Testis (tissue), 3 donors: Measurements from ENCODE around the gene TMEM119. TPM values are rescaled to one million over a fixed set of nuclear protein-coding genes. Genes with fewer than 3 reads are reported as not detected.

Experiments
- DNase-seq: peaks from one replicate; pipeline ENCODE4 v3.0.0-alpha.2; 2019
- H3K27ac ChIP-seq, 2 donors: fragments of 200-600 bp; sonication (generic); one replicate each; pipeline ENCODE4 v1.5.1; 2019
- H3K27me3 ChIP-seq: fragments of 200-600 bp; sonication (generic); one replicate; pipeline ENCODE4 v1.5.1; 2019
- H3K36me3 ChIP-seq: fragments of 200-600 bp; sonication (generic); one replicate; pipeline ENCODE4 v1.5.1; 2017; ENCODE audit warnings: low read depth; ENCODE audit errors: missing control alignments
- H3K4me1 ChIP-seq: fragments of 200-600 bp; sonication (generic); one replicate; pipeline ENCODE4 v1.5.1; 2019
- H3K4me3 ChIP-seq, 2 donors: fragments of 200-600 bp; sonication (generic); one replicate each; pipeline ENCODE4 v1.5.1; 2017 to 2019
- H3K9me3 ChIP-seq: fragments of 200-600 bp; sonication (generic); one replicate; pipeline ENCODE4 v1.5.1; 2017
- POLR2A ChIP-seq: fragments of 450-650 bp; IDR thresholded peaks from one replicate; pipeline ENCODE4 v1.6.1; 2017; ENCODE audit warnings: antibody characterized with exemption, mild to moderate bottlenecking, moderate library complexity
- WGBS, 2 donors: methylation state at CpG; one replicate each; pipeline ENCODE4 v1.1.5; 2018; 5-methylcytosine and 5-hydroxymethylcytosine counted together
- intact Hi-C: fragments of 100-400 bp; cut with DNase I; formaldehyde crosslinking; loops from one replicate; pipeline ENCODE4 v1.15.1; 2023; ENCODE audit warnings: low total_unique reads
- polyA plus RNA-seq: library from polyadenylated mRNA; stranded (reverse); fragments of 350-450 nt; fragmentation: Illumina TruSeq; extraction: RNeasy Lipid Tissue Mini Kit (QIAGEN cat#74804); gene quantifications from one replicate; pipeline ENCODE4 v1.2.3, GENCODE V29; 2014; ENCODE audit warnings: low read depth, low replicate concordance; ENCODE audit not compliant: insufficient read depth
- total RNA-seq, 2 donors: library from RNA; depleted of rRNA; stranded (reverse); fragments of >200 nt; gene quantifications; one replicate each; pipeline ENCODE4 v1.2.3, GENCODE V29; 2016
- TF ChIP-seq, protein P1 (sequence below), 3 experiments: fragments of 450-650 bp in 2 of 3; fragments of 200-600 bp in 1 of 3; sonication (generic) in 1 of 3; IDR thresholded peaks; one replicate each; pipeline ENCODE4 v1.5.1; 2016 to 2019; ENCODE audit warnings: antibody characterized with exemption in 3 of 3, mild to moderate bottlenecking in 2 of 3, moderate library complexity in 1 of 3

TMEM119 gene
- total and polyA plus RNA-seq, 3 donors from 2014 or later, result 5.3 to 17.1 (median 9.6) TPM

DNA sequence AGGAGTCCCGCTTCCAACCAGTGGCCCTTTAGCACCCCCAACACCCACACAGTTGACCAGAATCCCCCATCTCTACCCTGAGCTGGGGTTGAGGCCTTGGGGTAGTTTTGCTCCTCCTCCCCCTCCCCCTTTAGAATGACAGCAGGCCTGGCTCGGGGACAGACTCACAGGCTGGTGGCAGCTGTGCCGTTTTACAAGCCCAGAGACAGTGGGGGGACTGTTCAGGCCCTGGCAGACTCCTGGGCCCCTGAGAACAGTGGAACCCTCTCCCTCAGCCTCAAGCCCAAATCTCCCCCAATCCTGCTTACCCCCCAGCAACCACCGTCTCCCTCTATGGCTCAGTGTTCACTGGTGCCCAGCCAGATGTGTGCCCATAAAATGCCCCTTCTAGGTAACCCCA lies 10.1 kb downstream of the TMEM119 start:
- no peak for DNase-seq
- WGBS, 2 donors, result 67 to 85% methylated on average over 4 of the region's 4 CpGs
- no peak overlapping the region for H3K4me3 ChIP-seq
- intact Hi-C loops, result no loop called here
- no peaks in the 10 kb centered on the region for H3K36me3 ChIP-seq
- H3K4me1 ChIP-seq, result peaks cover 8% of the 10 kb centered on the region
- H3K9me3 ChIP-seq, result no peaks in the 10 kb centered on the region
- no peak overlapping the region for H3K27ac ChIP-seq
- no peaks in the 10 kb centered on the region for H3K27me3 ChIP-seq
- TF ChIP-seq, protein P1, sequence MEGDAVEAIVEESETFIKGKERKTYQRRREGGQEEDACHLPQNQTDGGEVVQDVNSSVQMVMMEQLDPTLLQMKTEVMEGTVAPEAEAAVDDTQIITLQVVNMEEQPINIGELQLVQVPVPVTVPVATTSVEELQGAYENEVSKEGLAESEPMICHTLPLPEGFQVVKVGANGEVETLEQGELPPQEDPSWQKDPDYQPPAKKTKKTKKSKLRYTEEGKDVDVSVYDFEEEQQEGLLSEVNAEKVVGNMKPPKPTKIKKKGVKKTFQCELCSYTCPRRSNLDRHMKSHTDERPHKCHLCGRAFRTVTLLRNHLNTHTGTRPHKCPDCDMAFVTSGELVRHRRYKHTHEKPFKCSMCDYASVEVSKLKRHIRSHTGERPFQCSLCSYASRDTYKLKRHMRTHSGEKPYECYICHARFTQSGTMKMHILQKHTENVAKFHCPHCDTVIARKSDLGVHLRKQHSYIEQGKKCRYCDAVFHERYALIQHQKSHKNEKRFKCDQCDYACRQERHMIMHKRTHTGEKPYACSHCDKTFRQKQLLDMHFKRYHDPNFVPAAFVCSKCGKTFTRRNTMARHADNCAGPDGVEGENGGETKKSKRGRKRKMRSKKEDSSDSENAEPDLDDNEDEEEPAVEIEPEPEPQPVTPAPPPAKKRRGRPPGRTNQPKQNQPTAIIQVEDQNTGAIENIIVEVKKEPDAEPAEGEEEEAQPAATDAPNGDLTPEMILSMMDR (IDR thresholded peaks at IDR 0.05), result no peak
- TF ChIP-seq POLR2A, result no peak

DNA sequence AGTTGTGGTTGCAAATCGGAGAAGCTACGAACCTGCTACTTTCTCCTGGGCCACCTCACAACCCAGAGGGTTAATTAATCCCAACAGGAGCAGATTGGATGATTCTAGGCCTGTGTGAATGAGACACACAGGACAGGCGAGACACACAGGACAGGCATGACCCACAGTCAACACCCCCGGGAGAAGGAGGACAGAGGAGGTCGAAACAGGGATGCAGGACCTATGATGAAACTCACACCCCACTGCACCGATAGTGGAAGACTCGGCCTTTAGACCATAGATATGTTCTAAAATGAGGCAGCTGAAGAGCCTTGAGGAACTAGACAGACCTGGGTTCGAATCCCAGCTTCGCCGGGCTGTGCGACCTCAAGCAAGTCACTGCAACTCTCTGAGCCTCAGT lies 11.6 kb downstream of the TMEM119 start:
- no peak for TF ChIP-seq POLR2A
- TF ChIP-seq, protein P1 (IDR thresholded peaks at IDR 0.05), result no peak
- Histone ChIP-seq H3K4me1 (peaks cover 11% of the 10 kb centered on the region), H3K9me3 (no peaks in the 10 kb centered on the region), H3K4me3 (no peak overlapping the region), H3K27me3 (no peaks in the 10 kb centered on the region), H3K36me3 (no peaks in the 10 kb centered on the region), H3K27ac (no peak overlapping the region)
- intact Hi-C loops, result no loop called here
- no peak for DNase-seq
- 92 to 98% methylated on average over 11 of the region's 11 CpGs for WGBS, 2 donors

DNA sequence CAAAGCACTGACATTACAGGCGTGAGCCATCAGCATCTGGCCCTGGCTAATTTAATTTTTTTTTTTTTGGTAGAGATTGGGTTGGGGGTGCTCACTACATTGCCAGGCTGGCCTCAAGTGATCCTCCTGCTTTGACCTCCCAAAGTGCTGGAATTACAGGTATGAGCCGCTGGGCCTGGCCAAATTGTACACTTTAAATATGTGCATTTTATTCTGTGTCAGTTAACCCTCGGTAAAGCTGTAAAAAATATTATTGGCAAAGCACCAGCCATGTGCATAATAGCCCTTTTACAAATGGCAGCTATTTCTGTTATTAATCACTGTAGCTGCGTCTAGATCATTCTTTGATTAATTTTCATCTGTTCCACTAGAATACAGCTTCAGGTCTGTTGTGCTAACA lies 12.0 kb downstream of the TMEM119 start:
- Histone ChIP-seq H3K4me3 (no peak overlapping the region), H3K36me3 (no peaks in the 10 kb centered on the region), H3K27ac (no peak overlapping the region), H3K9me3 (no peaks in the 10 kb centered on the region), H3K27me3 (no peaks in the 10 kb centered on the region), H3K4me1 (peaks cover 15% of the 10 kb centered on the region)
- intact Hi-C loops, result no loop called here
- WGBS, 2 donors, result 77 to 83% methylated on average over 4 of the region's 4 CpGs
- no peak for TF ChIP-seq POLR2A
- TF ChIP-seq, protein P1 (IDR thresholded peaks at IDR 0.05), result no peak
- DNase-seq, result no peak

DNA sequence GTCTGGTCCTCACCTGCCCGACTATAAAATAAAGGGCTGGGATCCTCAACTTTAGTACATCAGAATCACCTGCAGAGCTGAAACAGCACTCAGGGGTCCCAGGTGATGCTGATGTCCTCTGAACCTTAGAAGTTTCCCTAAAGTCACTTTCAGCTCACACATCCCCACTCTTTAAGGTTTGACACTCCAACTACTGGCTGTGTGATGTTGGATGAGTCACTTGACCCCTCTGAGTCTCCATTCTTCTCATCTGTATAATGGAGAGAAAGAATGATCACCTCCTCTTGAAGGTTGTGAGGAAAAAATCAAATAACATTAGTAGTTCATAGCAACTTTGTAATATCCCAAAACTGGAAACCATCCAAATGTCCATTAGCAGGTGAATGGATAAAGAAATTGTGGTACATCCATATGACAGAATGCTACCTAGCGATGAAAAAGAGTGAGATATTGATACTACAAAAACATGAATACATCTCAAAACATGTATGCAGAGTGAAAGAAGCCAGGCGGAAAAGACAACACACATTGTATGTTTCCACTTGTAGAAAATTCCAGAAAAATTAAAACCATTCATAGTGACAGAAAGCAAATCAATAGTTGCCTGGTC lies 13.3 kb downstream of the TMEM119 start:
- Histone ChIP-seq H3K9me3 (no peaks in the 10 kb centered on the region), H3K27ac (no peak overlapping the region), H3K4me3 (no peak overlapping the region), H3K4me1 (peaks cover 19% of the 10 kb centered on the region), H3K27me3 (no peaks in the 10 kb centered on the region), H3K36me3 (no peaks in the 10 kb centered on the region)
- TF ChIP-seq, protein P1 (IDR thresholded peaks at IDR 0.05), result no peak
- no peak for TF ChIP-seq POLR2A
- DNase-seq, result no peak
- intact Hi-C loops, result no loop called here
- WGBS, 2 donors, result 85 to 86% methylated on average over 3 of the region's 3 CpGs

DNA sequence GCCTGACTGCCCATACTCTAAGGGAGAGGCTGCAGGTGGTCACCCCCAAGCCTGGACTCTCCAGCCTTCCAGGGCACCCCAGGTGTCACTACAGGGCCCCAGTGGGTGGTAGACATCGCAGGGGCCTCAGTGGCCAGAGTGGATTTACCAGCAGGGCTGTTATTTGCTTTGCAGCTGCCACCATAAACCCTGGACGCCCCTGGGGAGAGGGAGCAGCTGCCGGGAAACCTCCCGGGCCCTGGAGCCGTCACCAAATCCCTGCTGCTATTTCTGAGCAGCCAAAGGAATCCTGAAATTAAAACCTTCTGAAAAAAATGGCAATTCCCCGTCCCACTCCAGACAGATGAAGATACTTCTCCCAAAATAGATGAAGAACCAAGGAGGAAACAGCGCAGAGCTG lies 13.9 kb downstream of the TMEM119 start:
- H3K27ac ChIP-seq, result no peak overlapping the region

More for the DNA sequence above, 13.9 kb downstream of the TMEM119 start:
- no peak for DNase-seq
- Histone ChIP-seq H3K9me3 (no peaks in the 10 kb centered on the region), H3K36me3 (no peaks in the 10 kb centered on the region), H3K4me1 (peaks cover 17% of the 10 kb centered on the region), H3K27me3 (no peaks in the 10 kb centered on the region), H3K4me3 (no peak overlapping the region)
- no peak for TF ChIP-seq POLR2A
- TF ChIP-seq, protein P1 (IDR thresholded peaks at IDR 0.05), result no peak
- WGBS, 2 donors, result 67 to 80% methylated on average over 2 to 7 of the region's 7 CpGs
- intact Hi-C loops, result no loop called here
